ENCODE measurements around the gene GRIP1.
"Not testable (repeated sequence)": the region's sequence is repeated elsewhere in the genome, so short reads cannot be mapped to it uniquely, and the experiment has no call there.

GRIP1 gene

DNA sequence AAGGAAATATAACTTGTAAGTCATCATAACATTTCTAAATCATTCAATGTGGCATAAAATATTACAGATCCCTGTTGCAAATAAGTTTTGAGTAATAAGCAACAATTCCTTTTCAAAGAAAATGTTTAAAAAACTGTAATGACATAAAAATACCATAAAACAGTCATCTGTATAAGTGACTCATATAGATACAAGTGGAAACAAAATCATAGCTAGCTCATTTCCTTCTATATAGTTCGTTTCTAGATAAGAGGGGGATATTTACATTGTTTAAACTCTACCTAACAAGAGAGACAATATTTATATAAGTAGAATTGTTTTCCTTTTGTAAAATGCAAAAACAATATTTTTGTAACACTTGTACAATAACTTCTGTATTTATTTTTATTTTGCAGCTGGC, 148.9 kb downstream of the GRIP1 start:
- DNase-seq (ENCODE audit: low read depth in 2 of 2): no peak

DNA sequence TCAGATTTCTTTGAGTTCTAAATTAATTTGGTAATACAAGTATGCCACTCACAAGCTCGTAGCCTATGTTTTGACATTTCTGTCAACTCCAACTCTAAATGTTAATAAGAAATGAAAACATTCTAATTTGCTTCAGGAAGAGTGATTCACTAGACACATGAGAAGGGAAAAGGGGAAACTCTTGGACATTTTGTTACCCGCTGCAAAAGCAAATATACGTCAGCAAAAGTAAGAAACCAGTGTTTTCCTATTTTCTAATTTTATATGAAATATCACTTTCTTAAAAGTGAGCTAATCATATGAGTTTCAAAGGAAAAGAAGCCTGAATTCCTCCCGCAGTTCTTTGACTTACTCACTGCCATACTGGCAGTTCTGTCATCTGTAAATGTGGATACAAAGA, 162.3 kb downstream of the GRIP1 start:
- DNase-seq (ENCODE audit: low read depth in 2 of 2): no peak

DNA sequence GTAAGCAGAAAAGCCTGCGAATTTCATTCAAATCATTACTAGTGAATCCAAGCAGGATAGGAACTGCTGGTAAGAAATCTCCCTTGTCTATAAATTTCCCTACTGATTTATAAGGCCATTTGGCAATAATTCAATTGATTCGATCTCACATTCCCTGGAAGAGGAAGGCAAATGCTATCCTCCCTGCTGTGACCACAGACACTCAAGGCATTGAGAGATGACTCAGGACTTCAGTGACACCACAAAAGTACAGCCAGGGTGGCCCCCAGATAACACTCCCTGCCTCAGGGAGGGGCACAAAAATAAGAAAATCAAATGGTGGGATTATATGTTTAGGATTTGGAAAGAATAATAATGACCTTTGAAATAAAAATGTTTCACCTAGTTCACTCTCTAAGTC, 162.7 kb downstream of the GRIP1 start:
- DNase-seq (ENCODE audit: low read depth in 2 of 2): no peak

DNA sequence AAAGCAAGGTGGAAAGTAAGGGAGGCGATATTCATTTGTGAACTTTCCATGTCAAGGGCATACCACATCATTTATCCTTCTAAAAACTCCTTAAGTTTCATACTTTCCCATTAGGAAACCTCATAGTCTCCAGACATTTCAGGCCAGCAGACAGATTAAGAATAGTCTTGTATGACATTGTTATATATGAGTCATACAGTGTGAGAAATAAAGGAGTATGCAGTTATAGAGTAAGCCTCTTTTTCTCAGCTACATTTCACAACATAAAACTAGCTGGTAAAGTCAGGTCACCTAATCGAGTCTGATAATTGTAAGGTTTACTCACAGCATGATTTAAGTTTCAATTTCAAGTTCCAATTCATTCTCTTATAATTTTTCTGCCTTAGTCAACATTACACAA, 164.3 kb downstream of the GRIP1 start:
- no peak for DNase-seq (ENCODE audit: low read depth in 2 of 2)

DNA sequence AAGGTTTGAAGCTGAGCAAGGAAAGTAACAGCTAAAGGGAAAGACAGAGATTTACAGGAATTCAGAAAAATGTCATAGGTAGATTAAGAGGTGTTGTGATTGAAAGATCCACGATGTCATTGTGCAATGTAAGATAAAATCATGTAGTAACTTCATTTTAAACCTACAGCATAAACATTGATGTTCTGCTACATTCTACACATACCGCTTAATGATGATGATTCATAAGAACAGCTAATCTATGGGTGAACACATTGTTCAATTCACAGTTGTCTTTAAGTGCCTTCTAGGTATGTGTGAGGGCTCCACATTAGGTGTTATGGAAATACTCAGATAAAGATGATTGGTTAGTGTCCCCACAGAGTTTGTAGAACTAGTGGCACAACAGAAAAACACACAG, 170.9 kb downstream of the GRIP1 start:
- no peak for DNase-seq (ENCODE audit: low read depth in 2 of 2)

DNA sequence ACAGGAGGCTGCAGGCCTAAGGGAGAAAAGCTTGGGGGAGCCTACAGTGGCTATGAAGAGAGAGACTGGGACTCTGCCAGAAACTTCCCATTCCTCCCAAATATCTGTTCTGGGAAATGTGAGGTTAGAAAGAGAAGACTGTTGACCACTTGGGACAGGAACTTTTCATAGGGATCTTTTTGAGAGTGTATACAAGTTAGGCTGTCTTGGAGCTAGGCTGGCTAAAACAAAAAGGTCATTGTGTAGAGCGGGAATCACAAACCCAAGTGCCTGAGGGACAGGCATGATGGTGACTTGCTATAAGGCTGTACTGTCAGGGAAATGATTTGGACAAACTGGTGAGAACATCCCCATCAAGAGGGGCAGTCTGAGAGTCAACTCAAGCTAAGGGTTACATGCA, 175.1 kb downstream of the GRIP1 start:
- DNase-seq (ENCODE audit: low read depth in 2 of 2): no peak

DNA sequence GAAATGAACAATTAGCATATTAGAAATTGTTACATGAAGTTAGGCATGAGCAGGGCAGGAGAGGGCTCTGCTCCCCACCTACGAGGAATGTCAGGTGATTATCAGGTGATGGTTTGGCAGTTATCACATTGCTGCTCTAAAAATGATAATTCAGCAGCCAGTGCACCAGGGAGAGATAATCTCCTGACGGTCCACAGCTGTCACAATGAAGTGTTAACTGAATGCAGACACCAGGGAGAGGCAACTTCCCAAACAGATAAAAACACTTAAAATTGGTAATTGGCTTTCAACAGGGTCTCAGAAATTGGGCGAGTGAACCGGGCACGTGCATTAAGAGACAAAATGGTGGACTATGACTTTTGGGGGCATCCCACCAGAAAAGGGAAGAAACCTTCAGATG, 176.0 kb downstream of the GRIP1 start:
- DNase-seq (ENCODE audit: low read depth in 2 of 2): no peak

DNA sequence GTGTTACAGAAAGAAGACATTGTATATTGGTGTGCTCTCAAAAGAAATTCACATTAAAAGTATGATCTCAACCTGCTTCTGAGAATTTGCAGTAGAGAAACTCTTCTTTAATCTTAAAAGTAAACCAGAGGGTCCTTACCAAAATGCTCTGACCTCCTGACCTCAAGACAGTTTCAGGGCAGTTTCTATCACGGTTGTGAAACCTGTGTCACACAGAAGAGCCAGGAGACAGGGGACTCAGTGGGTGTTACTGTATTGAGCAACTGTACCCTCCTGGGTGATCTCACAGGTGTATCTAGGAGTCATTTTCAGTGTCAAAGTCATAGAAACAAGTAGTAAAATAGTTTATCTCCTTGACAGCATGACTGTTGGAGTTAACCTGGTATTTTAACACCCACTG, 178.0 kb downstream of the GRIP1 start:
- DNase-seq (ENCODE audit: low read depth in 2 of 2): no peak

DNA sequence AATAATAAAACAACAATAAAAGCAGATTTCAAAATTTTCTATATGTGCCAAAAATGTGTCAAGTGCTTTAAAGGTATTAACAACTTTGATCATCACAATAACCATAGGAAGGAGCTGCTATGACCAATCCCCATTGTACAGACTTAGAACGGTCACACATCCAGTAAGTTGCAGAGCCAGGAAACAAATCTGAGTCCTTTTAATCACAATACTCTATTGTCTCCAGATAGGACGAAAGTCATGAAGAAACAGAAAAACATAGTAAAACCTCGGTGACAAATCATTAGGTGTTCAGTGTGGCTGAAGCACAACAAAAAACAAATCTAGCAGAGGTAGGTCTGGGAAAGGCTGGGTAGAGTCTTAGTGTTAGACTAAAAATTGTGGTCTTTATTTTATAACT, 178.8 kb downstream of the GRIP1 start:
- no peak for DNase-seq (ENCODE audit: low read depth in 2 of 2)

DNA sequence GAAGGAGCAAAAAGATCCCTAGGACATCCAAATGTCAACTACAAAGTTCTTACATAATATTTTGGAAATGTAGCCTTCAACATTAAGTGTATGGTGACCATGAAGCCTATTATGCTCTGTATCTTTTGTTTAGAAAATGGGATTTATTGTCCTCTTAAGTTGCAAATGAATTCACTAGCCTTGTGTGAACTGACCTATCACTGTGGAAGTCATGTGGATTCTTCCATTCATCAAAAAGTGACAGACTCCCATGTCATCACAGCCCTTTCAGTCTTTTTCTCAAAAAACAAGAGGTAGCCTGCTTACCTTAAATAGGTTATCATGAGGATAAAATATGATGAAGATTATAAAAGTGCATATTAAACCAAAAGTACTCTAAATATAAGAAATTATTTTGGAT, 179.9 kb downstream of the GRIP1 start:
- no peak for DNase-seq (ENCODE audit: low read depth in 2 of 2)

DNA sequence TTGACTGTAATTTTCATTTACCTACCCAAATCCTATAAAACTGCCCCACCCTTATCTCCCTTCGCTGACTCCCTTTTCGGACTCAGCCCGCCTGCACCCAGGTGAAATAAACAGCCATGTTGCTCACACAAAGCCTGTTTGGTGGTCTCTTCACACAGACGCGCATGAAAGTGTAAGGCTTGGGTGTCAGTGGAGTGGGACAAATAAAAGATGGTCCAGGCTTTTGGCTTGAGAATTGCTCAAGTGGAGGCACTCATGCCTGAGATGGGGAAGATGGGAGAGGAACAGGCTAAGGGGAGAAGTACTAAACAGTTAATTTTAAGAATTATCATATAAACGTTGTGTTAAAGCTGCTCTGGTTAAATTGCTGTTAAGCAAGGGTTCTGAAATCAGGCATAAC, 180.8 kb downstream of the GRIP1 start:
- not testable (repeated sequence) for DNase-seq (ENCODE audit: low read depth in 2 of 2)

DNA sequence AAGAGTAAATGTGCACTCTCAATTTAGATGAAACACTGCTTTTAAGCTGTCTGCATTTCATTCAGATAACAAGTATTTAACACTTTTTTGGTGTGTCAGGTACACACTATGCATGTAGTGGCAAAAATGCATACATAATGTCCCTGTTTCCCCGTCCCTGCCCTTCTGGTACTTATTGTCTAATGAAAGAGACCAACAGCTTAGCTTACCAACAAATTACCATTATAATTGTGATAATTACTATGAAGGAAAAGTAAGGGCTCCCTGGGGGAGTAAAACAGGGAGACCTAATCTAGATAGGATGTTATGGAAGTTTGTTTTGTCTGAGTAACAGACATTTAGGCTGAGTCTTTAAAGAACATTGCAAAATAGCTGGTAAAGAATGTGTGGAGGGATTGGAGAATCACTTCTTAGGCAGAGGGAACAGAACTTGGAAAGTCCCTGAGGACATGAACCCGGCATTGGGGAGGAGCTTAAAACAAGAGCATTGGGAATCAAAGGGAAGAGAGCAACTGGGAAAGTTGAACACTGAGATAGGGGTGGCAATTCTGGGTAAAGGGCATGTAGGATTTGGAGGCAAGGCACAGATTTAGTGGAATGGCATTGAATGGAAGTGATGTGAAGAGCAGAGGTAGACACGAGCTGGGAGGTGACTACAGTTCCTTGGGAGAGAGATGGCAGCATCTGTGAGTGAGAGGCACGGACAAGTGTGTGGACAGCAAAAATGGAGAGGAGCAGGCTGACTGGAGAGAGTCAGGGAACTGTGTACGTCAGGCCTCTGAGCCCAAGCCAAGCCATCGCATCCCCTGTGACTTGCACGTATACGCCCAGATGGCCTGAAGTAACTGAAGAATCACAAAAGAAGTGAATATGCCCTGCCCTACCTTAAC, 181.6 kb downstream of the GRIP1 start:
- DNase-seq (ENCODE audit: low read depth in 2 of 2): no peak

DNA sequence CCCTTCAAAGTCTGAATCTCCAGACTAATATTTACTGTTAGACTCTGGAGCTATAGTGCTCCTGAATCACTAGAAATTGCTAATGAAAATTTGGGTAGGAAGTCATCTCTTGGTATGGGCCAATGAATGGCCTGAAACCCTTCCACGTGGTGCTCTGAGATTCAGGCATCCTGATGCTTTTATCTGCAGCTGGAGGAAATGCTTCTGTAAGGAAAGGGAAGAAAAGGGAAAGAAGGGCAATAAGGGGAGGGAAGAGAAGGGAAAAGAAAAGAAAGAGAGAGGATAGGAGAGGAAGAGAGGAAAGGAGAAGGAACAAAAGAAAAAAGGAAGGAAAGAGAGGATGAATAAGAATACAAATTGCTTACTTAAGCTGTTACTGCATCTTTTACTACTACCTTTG, 182.3 kb downstream of the GRIP1 start:
- DNase-seq (ENCODE audit: low read depth in 2 of 2): no peak

DNA sequence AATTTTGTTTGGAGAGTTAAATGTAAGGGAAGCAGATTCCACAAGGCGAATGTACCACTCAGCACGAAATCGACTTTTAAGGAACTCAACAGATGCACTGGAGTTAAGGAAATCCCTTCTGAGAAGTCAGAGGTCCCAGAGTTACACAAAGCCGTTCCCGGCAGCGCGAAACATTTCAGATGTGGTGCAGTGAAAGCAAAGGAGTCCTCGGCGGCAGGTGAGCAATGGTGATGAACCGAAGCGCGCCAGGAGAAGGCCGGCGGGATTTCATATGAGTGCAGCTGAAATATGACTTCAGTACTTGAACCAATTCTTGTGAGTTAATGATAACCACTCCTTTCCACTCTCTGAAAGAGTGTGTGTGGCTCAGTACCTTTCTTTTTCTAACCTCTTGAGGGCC, 183.2 kb downstream of the GRIP1 start:
- no peak for DNase-seq (ENCODE audit: low read depth in 2 of 2)

DNA sequence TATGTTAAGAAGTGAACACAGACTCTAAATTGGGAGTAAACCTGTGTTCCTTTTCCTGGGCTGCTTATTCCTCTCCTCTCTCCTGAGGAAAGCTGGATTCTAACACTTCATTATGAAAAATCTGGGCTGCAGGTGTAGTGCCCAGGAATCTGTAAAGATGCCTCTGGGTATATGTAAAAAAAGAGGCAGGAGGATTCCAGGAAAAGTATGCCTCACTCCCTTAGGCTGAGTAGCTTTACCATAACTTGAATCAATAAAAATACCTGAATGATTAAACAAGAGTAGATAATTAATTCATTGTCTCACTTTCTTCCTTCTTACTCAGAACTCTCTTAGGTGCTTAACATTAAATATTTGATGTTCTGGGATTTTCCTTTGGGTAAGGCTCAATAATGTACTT, 185.1 kb downstream of the GRIP1 start:
- no peak for DNase-seq (ENCODE audit: low read depth in 2 of 2)

DNA sequence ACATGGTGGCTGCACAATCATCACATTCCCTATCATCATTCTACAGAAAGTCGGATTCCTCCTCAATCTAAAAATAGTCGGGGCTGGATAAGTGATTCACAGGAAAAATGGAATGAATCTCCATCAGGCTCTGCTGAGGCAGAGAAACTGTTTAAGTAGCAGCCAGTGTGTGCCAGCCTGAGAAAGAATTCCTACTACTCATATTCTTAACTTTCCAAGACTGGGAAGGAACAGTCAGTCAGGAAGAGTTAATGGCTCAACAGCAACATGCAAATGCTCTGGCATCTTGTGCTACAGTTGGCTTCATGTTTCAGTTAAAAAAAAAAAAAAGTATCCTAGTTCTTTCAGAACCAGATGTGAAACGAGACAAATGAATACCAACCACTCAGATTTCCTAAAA, 187.0 kb downstream of the GRIP1 start:
- DNase-seq (ENCODE audit: low read depth in 2 of 2): no peak

DNA sequence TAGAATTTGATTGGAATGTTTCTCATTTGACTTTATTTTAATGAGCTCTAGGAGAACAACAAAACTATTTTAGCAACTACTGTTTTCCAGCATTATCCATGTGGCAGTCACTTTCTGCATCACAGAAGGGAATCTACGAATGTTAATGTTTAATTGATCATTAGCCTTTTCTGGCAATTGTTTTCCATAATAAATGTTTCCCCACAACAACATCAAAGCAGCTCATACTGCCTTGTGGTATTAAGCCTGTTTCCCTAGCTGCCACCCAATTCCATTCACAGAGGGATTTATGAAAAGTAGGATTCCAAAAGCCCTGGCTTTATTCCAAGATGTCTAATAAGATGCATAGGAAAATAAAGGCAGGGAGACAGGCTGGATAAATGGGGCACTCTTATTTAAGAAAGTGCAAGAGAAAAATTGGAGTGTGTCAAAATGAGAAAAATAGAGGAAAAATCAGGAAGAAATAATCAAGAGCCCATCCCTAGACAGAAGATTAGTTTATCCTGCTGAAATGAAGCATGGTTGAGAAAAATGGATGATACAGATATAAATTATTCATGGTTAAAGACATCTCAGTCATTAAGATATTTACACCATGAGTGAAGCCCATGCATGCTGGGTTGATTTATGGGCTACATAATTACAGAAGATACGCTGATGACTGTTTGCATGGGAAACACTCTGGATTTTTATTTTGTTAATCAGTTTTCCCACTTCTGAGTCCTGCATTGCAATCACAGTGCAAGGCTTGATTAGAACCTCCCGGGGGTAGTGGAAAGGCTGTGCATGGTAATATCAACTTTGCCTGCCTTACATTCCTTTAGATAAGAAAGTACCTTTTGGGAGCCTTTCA, 196.3 kb downstream of the GRIP1 start:
- no peak for DNase-seq (ENCODE audit: low read depth in 2 of 2)

DNA sequence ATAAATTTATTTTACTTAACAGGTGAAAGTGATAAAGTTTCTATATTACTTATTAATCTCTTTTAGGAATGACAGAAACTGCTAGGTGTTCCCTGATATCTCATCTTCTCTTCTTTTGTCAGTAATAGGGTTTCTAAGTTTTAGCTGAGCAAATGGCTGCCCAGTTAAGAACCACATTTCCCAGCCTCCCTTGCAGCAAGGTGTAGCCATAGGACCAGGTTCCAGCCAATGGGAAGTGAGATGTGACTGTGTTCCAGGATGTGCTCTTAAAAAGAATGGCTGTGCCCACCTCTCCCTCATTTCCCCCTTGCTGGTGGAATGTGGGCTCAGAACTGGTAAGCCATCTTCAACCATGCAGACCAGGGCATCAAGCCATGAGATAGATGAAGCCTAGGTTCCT, 210.9 kb downstream of the GRIP1 start:
- DNase-seq (ENCODE audit: low read depth in 2 of 2): no peak

DNA sequence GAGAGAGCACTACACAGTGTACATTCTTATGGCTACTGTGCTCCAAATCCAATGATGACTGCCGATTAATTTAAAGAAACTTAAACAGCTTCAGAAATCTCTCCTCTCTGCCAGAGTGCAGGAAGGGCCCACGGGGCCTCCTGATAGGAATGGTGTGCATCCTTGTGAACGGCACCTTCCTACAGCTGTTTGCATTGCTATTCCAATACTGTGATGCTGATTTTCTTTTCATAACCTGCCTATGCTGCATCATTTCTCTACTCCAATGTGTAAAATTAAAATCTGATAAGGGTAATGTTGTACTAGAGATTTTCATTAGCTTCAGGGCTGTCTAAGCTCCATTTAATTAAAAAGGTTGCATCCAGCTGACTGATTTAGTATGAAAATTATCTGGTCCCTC, 217.5 kb downstream of the GRIP1 start:
- DNase-seq (ENCODE audit: low read depth in 2 of 2): no peak

DNA sequence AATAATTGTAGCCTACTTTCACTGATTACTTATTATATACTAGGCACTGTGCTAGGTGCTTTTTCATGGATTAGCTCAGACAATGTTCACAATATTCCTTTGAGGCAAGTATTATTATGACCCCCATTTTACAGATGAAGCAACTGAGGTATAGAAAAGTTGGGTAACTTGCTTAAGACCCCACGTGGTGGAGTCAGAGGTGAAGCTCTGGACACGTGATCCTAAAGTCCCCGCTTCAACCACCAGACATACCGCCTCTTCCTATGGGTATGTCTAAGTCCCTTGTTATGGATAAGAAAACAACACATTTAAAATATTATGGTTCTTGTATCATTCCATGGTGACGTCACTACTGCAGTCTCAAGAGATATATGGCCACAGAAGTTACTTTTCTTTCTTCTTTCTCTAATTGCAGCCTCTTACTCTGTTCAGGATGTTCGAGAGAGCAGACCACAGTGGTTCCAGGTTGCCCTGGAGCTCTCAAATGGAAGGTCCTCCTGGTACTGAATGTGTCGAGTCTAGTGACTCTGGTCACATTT, 218.9 kb downstream of the GRIP1 start:
- no peak for DNase-seq (ENCODE audit: low read depth in 2 of 2)

DNA sequence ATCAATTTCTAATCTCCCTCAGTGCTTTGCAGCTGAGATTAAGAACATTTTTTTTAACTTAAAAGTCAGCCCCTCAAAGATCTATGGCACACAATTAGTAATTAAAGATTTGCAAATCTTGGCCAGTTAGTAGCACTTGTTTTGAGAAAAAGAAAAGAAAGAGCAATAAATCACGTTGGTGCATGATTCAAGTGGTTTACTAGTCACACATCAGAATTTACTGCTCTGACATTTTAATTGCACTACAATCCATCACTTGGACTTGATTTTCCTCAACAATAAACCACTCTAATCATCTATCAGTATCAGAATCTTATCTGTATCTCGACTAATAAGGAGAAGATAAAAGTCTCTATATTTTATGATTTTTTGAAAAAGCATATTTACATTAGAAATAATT, 222.3 kb downstream of the GRIP1 start:
- DNase-seq (ENCODE audit: low read depth in 2 of 2): no peak

DNA sequence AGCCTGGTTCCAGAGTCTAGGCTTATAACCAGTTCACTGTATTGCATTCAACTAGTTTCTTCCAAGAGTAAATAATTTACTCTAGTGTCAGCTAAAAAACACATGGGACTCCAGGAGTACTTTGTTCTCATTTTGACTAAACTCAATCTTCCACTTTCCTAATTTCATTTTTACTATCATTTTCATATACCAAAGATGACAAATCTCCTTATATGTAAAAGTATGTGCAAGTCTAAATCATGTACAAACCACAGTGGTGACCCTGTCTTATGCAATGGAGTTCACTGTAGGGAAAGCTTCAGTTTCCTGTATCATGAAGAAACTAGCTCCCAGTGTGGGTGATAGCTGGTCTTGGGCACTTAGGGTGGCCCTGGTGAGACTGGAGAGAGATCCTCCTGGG, 225.0 kb downstream of the GRIP1 start:
- DNase-seq (ENCODE audit: low read depth in 2 of 2): no peak

DNA sequence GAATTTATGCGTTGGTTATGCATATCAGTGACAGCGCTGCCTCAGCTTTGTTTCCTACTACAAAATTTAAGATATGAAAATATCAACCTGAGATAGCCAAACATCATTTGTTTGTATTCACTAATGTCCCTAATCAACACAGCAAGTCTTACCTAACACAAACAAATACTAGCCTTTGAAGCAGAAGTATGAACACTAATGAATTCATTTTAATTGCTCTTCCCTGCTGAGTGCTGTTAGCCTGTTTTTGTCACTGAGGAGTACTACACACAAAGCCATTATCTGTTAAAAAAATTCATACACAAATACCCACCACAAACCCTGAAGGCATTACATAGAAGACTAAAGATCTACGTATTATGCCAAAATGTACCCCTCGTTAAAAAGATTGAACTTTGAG, 225.8 kb downstream of the GRIP1 start:
- no peak for DNase-seq (ENCODE audit: low read depth in 2 of 2)

Measured in activated CD4-positive, alpha-beta T cell treated with anti-CD3 and anti-CD28 coated beads for 24 hours (primary cell).